NB4 (cell line): ENCODE measurements around the gene RBMS3.
"Not testable (repeated sequence)": the region's sequence is repeated elsewhere in the genome, so short reads cannot be mapped to it uniquely, and the experiment has no call there.

Source experiments
- DNase-seq: peaks from one replicate; pipeline ENCODE4 v3.0.0; 2010; ENCODE audit warnings: low read depth
- H3K4me3 ChIP-seq: one replicate; pipeline ENCODE4 v1.5.1; 2011; ENCODE audit warnings: mild to moderate bottlenecking, low read depth, low read length, moderate library complexity
- MYC ChIP-seq: IDR thresholded peaks from 2 replicates; pipeline ENCODE4 v1.6.1; 2011; ENCODE audit warnings: low read depth, low read length
- POLR2A ChIP-seq: IDR thresholded peaks from 2 replicates; pipeline ENCODE4 v1.6.1; 2011; ENCODE audit warnings: mild to moderate bottlenecking; ENCODE audit not compliant: insufficient read length; ENCODE audit errors: extremely low read depth
- TF ChIP-seq, protein P1 (sequence below): IDR thresholded peaks from 2 replicates; pipeline ENCODE4 v1.6.1; 2011; ENCODE audit warnings: low read depth, low read length
- TF ChIP-seq, protein P2 (sequence below): IDR thresholded peaks from one replicate; pipeline ENCODE4 v1.5.1; 2012; ENCODE audit warnings: low read depth, low read length

RBMS3 gene

DNA sequence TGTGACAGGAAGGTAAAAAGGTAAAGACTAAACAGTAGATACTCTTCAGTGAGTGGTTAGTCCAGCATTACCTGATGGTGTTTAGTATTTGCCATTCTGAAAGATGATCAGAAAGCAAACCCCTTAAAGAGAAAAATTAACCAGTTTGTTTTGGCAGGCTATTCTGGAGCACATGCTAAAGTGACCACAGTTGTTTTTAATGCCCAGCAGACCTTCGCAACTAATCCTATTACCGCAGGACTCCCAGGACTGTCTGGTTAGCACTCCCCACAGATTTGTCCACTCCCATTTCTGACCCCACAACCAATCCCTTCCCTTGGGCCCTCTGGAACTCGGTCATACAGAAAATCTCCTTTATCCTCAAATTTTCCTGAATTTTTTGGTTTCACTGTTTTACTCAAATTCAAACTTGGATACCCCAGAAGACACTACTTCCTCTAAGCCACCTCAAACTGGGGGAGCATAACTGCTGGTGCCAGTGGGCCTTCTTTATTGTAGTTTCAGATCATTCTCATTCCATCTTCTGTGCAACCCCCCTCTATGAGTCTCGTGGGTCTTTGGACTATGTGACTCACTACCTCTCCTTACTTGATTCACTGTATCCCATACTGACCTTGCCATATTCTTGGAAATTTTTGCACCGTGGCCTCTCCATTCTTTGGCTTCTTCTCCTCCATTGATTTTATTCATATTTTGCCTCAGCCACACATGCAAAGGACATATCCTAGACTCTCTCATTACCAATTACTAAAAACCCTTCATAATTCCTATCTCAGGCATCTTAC, 104.4 kb downstream of the RBMS3 start:
- DNase-seq = no peak
- TF ChIP-seq POLR2A (no peak), MYC (no peak)
- TF ChIP-seq, protein P1, sequence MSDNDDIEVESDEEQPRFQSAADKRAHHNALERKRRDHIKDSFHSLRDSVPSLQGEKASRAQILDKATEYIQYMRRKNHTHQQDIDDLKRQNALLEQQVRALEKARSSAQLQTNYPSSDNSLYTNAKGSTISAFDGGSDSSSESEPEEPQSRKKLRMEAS = no peak
- TF ChIP-seq, protein P2, sequence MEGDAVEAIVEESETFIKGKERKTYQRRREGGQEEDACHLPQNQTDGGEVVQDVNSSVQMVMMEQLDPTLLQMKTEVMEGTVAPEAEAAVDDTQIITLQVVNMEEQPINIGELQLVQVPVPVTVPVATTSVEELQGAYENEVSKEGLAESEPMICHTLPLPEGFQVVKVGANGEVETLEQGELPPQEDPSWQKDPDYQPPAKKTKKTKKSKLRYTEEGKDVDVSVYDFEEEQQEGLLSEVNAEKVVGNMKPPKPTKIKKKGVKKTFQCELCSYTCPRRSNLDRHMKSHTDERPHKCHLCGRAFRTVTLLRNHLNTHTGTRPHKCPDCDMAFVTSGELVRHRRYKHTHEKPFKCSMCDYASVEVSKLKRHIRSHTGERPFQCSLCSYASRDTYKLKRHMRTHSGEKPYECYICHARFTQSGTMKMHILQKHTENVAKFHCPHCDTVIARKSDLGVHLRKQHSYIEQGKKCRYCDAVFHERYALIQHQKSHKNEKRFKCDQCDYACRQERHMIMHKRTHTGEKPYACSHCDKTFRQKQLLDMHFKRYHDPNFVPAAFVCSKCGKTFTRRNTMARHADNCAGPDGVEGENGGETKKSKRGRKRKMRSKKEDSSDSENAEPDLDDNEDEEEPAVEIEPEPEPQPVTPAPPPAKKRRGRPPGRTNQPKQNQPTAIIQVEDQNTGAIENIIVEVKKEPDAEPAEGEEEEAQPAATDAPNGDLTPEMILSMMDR = no peak
- no peak overlapping the region for H3K4me3 ChIP-seq

DNA sequence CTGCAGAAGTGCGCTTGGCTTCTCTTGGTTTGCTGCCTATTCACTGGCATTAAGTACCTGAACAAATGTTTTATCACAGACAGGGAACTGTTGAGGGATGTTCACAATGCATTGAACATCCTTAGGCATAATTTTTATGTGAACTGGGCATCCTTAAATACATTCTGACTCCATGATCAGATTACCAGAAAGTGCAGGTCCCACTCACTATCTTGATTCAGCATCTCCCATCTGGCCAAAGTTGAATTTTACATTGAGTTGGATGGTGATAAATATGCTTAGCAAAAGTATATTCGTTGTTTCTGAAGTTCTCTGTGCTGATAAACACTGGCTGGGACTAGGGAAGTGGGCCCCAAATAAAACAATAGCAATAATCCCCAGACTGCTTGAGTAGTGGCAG, 108.5 kb downstream of the RBMS3 start:
- no peak overlapping the region for H3K4me3 ChIP-seq
- TF ChIP-seq, protein P1 = no peak
- TF ChIP-seq POLR2A (no peak), MYC (no peak)
- TF ChIP-seq, protein P2 = no peak
- DNase-seq = no peak

DNA sequence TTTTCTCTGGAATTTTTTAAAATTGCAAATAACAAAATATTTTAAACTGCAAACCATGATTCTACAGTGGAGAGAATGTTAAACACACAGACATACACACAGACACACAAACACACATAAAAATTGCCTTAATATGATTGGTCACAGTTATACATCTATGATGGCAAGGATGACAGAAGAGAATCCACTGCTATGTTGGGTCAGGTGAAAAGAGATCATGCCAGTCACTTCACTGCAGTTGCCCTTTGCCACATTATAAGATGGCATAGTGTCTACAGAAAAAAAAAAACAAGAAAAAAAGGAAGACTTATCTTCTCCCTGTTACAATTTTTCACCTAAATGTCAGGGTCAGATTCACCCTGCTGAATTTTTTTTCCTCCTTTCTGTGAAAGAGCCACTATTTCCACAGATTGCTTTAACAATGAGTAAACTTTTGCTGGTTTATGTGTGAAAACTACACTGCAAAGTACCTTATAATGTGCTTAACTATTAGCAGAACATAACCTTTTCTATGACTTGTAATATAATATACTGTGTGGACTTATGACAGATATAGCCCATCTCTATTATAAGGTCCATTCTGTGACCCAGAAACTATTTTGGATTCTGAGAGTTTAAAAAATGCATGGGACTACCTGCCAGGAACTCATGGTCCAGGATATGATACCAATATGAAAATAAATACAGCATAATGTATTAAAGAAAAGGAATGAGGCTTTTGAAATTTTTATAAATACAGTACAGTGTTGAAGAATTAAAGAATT, 111.9 kb downstream of the RBMS3 start:
- H3K4me3 ChIP-seq = no peak overlapping the region
- no peak for DNase-seq
- TF ChIP-seq, protein P1 = no peak
- TF ChIP-seq, protein P2 = no peak
- TF ChIP-seq MYC = no peak
- TF ChIP-seq POLR2A = no peak

DNA sequence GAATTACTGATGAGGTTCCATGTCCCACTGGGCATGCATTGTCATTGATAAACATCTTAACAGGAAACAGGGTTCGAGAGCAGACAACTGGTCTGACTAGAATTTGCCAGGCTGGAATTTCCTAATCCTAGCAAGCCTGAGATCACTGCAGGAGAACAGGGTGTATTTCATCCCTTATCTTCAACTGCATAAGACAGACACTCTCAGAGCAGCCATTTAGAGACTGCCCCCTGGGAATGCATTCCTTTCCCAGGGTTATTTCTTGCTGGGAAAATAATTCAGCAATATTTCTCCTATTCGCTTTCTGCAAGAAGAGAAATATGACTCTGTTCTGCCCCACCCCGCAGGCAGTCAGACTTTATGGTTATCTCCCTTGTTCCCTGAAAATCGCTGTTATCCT, 113.1 kb downstream of the RBMS3 start:
- not testable (repeated sequence) for DNase-seq, H3K4me3 ChIP-seq

DNA sequence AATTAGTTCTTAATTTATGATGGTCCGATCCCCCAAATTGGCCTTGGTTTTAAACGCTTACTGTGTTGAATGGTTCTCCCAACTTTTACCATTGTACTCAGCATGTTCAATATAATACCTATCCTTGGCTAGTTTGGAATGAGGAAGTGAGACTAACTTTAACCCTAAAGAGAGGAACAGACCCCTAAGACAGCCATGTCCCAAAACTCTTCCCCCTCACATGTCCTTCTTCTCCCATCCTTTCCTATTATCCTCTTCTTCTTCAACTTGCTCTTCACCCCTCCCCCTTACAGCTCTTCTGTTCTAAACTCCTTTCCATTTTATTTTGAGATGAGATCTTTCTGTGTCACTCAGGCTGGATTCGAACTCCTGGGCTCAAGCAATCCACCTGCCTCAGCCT, 116.5 kb downstream of the RBMS3 start:
- no peak for DNase-seq
- no peak overlapping the region for H3K4me3 ChIP-seq
- TF ChIP-seq, protein P2 = no peak
- TF ChIP-seq, protein P1 = no peak
- no peak for TF ChIP-seq MYC
- no peak for TF ChIP-seq POLR2A

DNA sequence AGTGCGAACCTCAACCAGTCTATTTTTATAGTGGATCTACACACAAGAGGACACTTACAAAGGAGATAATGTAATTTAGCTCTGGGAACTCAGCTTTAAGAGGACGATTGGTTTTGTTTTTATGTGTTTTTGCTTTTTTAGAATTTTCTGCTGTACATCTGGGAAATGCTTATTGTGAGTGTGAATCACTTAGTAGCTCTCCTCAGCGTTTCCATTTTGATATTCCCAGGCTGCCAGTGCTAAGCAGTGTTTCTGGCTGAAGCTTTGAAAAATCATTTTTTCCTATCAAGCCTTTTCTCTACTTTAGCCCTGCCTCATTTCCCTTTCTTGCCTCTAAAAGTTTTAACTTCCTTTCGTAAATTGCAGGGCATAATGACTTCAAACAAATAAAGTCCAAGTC, 117.9 kb downstream of the RBMS3 start:
- no peak overlapping the region for H3K4me3 ChIP-seq
- DNase-seq = no peak
- TF ChIP-seq POLR2A = no peak

DNA sequence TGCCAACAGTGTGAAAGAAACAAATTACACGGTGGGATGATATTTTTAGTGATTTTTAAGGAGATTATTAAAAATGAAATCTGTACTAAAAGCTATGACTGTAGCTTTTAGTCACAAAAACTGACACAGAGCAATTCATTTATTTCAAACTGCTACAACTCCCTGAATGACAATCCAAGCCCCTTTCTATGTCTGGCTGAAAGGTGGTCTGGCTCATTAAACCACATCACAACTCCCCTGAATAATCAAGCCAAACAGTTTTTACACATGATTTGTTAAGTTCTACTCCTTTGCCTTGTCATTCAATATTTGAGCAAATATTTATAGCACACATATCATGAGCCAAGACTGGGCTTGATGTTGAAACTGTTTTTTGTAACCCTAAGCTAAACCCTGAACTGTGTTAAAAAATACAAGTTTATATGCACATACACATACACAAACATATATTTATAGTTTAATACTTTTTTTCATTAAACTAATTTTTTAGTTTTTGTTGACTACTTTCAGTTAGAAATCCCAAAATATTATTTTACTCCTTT, 125.5 kb downstream of the RBMS3 start:
- no peak for DNase-seq
- TF ChIP-seq, protein P2 = no peak
- TF ChIP-seq MYC (no peak), POLR2A (no peak)
- TF ChIP-seq, protein P1 = no peak
- no peak overlapping the region for H3K4me3 ChIP-seq
